GM12864 (cell line): ENCODE data around the gene ALDH9A1.
"Not testable (repeated sequence)": the region's sequence is repeated elsewhere in the genome, so short reads cannot be mapped to it uniquely, and the experiment has no call there.

Source experiments
- DNase-seq: peaks from one replicate; pipeline ENCODE4 v3.0.0-alpha.2; 2011; ENCODE audit warnings: low read depth
- H3K4me3 ChIP-seq: 2 replicates; pipeline ENCODE4 v1.5.1; 2011; ENCODE audit warnings: mild to moderate bottlenecking, low read depth, low read length, control low read depth
- TF ChIP-seq, protein P1 (sequence below): IDR thresholded peaks from 2 replicates; pipeline ENCODE4 v1.5.1; 2011; ENCODE audit warnings: low read depth, mild to moderate bottlenecking, moderate library complexity, low read length, control low read depth, inconsistent platforms; ENCODE audit errors: missing control alignments

The ALDH9A1 gene

DNA sequence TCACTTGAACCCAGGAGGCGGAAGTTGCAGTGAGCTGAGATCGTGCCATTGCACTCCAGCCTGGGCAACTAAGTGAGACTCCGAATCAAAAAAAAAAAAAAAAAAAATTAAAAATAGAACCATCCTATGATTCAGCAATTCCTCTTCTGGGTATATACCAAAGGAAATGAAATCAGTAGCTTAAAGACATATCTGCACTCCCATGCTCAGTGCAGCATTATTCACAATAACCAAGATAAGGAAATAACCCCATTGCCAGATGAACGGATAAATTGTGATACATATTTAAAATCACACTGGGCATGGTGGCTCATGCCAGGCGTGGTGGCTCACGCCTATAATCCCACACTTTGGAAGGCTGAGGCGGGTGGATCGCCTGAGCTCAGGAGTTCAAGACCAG is 23.8 kb downstream of the ALDH9A1 start:
- DNase-seq, result no peak
- TF ChIP-seq, protein P1, sequence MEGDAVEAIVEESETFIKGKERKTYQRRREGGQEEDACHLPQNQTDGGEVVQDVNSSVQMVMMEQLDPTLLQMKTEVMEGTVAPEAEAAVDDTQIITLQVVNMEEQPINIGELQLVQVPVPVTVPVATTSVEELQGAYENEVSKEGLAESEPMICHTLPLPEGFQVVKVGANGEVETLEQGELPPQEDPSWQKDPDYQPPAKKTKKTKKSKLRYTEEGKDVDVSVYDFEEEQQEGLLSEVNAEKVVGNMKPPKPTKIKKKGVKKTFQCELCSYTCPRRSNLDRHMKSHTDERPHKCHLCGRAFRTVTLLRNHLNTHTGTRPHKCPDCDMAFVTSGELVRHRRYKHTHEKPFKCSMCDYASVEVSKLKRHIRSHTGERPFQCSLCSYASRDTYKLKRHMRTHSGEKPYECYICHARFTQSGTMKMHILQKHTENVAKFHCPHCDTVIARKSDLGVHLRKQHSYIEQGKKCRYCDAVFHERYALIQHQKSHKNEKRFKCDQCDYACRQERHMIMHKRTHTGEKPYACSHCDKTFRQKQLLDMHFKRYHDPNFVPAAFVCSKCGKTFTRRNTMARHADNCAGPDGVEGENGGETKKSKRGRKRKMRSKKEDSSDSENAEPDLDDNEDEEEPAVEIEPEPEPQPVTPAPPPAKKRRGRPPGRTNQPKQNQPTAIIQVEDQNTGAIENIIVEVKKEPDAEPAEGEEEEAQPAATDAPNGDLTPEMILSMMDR, result no peak
- H3K4me3 ChIP-seq, result no peak overlapping the region

DNA sequence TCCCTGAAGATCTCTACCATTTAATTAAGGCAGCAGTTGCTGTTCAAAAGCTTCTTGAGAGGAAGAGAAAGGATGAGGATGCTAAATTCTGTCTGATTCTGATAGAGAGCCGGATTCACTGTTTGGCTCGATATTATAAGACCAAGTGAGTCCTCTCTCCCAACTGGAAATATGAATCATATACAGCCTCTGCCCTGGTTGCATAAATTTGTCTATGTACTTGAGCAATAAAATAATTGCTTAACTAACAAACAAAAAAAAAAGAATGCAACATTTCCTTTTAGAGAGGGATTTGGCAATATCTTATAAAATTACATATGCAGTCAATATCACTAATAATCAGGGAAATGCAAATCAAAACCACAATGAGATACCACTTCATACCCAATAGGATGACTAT is 26.8 kb downstream of the ALDH9A1 start:
- no peak for DNase-seq
- no peak overlapping the region for H3K4me3 ChIP-seq
- TF ChIP-seq, protein P1, result no peak

DNA sequence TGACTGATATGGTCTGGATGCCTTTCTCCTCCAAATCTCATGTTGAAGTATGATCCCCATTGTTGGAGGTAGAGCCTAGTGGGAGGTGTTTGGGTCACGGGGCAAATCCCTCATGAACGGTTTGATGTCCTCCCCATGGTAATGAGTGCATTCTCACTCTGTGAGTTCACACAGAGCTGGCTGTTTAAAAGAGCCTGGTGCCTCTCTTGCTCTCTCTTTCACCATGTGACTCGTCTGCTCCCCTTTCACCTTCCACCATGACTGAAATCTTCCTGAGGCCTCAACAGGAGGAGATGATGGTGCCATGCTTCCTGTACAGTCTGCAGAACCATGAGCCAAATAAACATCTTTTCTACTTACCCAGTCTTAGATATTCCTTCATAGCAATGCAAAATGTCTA is 30.2 kb downstream of the ALDH9A1 start:
- TF ChIP-seq, protein P1, result no peak
- no peak for DNase-seq
- no peak overlapping the region for H3K4me3 ChIP-seq

DNA sequence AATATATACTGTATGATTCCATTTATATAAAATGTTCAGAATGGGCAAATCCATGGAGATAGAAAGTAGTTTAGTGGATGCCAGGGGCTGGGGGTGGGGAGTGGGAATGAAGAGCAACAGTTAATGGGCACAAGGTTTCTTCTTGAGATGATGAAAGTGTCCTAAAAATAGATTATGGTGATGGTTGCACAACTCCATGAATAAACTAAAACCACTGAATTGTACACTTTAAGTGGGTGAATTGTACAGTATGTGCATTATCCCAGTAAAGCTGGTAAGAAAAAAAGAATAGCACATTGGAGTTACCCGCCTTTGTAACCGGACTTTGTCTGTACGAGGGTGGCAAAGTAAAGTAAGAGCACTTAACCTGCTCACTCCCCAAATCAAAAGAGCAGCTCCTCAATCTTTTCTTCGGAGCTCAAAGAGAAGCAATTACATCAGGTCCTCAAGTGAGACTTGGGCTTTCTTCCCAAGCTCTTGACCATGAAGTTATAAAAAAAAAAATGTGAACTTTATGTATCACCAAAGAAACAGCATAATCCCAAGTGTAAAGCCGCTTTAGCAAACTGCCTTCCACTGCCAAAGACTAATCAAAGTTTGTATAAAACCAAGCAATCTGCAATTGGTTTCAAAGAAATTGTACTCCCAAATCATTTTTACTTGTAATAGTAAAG is 32.1 kb downstream of the ALDH9A1 start:
- no peak for DNase-seq
- TF ChIP-seq, protein P1, result no peak
- no peak overlapping the region for H3K4me3 ChIP-seq

DNA sequence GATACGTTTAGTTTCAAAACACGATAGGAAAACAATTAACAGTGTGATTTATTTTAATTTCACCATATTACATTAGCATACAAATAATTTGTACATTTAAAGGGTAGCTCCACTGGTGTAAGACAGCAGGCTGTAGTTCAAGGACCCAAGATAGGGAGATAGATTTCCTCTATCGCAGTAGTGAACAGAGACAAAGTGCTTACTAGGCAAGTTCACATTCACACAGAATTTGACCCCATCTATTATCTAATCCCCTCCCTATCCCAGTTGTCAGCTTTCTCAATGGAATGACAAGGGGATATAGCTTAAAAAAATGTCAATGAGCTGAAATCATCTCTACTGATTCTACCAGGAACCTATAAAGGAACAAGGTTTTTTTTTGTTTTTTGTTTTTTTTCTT is 36.2 kb downstream of the ALDH9A1 start:
- no peak overlapping the region for H3K4me3 ChIP-seq
- DNase-seq, result no peak
- TF ChIP-seq, protein P1, result no peak

DNA sequence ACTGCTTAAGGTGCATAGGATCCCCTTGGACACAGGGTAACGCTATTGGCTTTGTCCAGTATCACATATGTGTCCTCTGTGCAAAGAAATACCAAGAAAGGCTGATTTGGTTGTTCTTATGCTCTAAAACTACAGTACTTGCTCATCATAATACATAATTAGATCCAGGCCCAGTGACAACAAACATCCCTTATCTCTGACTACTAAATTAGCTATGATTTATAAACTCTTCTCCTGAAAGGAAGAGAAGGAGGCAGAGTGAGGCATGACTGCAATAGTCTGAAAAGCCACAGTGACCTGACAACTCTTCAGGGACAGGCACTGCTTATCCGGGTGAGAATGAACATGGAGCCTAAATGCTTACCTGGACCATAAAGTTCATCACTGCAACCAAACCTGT is 36.7 kb downstream of the ALDH9A1 start:
- DNase-seq, result no peak
- no peak overlapping the region for H3K4me3 ChIP-seq
- TF ChIP-seq, protein P1, result no peak

DNA sequence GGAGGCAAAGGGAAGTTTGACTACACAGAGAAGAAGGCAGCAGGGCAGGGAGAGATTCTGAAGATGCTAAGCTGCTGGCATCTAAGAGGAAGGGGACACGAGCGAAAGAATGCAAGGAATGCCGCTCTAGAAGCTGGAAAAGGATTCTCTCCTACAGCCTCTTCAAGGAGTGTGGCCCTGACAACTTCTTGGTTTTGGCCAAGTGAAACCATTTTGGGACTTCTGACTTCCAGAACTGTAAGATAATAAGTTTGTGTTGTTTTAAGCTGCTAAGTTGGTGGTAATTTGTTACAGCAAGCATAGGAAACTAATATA is 38.8 kb downstream of the ALDH9A1 start:
- TF ChIP-seq, protein P1, result no peak
- DNase-seq, result no peak
- H3K4me3 ChIP-seq, result no peak overlapping the region

DNA sequence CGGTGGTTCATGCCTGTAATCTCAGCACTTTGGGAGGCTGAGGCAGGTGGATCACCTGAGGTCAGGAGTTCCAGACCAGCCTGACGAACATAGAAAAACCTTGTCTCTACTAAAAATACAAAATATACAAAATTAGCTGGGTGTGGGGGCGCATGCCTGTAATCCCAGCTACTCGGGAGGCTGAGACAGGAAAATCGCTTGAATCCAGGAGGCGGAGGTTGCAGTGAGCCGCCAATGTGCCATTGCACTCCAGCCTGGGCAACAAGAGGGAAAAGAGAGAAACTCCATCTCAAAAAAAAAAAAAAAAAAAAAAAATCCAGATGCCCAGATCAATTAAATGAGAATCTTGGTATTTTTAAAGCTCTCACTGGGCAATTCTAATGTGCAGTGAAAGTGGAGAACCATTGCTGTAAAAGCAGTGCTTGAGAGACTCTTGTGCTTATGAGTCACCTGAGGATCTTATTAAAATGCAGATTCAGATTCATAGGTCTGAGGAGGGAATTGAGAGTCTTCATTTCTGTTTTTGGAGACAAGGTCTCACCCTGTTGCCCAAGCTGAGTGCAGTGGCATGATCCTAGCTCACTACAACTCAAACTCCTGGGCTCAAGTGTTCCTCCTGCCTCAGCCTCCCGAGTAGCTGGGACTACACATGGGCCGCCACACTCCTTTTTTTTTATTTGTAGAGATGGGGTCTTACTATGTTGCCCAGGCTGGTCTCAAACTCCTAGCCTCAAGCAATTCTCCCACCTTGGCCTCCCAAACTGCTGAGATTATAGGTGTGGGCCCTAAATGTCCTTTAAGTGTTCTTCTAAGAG is 39.4 kb downstream of the ALDH9A1 start:
- H3K4me3 ChIP-seq, DNase-seq: not testable (repeated sequence)
